Uterus (tissue), 2 donors: ENCODE data around the gene AP1S2.

ENCODE experiments used
- POLR2A ChIP-seq, 2 donors: fragments of 450-650 bp; IDR thresholded peaks; one replicate each; pipeline ENCODE4 v1.6.1; 2016; ENCODE audit warnings: antibody characterized with exemption in 2 of 2, mild to moderate bottlenecking in 1 of 2, moderate library complexity in 1 of 2
- TF ChIP-seq, protein P1 (sequence below), 4 experiments: fragments of 200-600 bp in 2 of 4; fragments of 450-650 bp in 2 of 4; sonication (generic) in 2 of 4; IDR thresholded peaks; one replicate each; pipeline ENCODE4 v1.5.1; 2016 to 2019; ENCODE audit warnings: antibody characterized with exemption in 4 of 4, mild to moderate bottlenecking in 2 of 4, moderate library complexity in 1 of 4

- TF ChIP-seq, protein P1, sequence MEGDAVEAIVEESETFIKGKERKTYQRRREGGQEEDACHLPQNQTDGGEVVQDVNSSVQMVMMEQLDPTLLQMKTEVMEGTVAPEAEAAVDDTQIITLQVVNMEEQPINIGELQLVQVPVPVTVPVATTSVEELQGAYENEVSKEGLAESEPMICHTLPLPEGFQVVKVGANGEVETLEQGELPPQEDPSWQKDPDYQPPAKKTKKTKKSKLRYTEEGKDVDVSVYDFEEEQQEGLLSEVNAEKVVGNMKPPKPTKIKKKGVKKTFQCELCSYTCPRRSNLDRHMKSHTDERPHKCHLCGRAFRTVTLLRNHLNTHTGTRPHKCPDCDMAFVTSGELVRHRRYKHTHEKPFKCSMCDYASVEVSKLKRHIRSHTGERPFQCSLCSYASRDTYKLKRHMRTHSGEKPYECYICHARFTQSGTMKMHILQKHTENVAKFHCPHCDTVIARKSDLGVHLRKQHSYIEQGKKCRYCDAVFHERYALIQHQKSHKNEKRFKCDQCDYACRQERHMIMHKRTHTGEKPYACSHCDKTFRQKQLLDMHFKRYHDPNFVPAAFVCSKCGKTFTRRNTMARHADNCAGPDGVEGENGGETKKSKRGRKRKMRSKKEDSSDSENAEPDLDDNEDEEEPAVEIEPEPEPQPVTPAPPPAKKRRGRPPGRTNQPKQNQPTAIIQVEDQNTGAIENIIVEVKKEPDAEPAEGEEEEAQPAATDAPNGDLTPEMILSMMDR (IDR thresholded peaks at IDR 0.05) = no peak
- no peak for TF ChIP-seq POLR2A (IDR thresholded peaks at IDR 0.05)
Measured at GRCh38 chrX:15860921-15861320, 6.3 kb upstream of the AP1S2 start.
